GM12865 (cell line): ENCODE results near the gene STXBP5.

Experiments used
- DNase-seq: peaks from one replicate; pipeline ENCODE4 v3.0.0; 2010; ENCODE audit warnings: low read depth
- H3K4me3 ChIP-seq: 2 replicates; pipeline ENCODE4 v1.5.1; 2011; ENCODE audit warnings: mild to moderate bottlenecking, low read depth, low read length, control low read depth
- CTCF ChIP-seq: IDR thresholded peaks from 2 replicates; pipeline ENCODE4 v1.5.1; 2011; ENCODE audit warnings: low read length, control low read depth, low read depth, inconsistent platforms; ENCODE audit not compliant: insufficient read depth; ENCODE audit errors: missing control alignments

Gene STXBP5

GRCh38 chr6:147159536-147160374 lies 44.5 kb upstream of the STXBP5 start:
- DNase-seq: no peak
- no peak for TF ChIP-seq CTCF
- H3K4me3 ChIP-seq: no peak overlapping the region

GRCh38 chr6:147160593-147160992 lies 43.6 kb upstream of the STXBP5 start:
- TF ChIP-seq CTCF: no peak

GRCh38 chr6:147161253-147161973 lies 42.8 kb upstream of the STXBP5 start:
- no peak for DNase-seq
- no peak overlapping the region for H3K4me3 ChIP-seq
- no peak for TF ChIP-seq CTCF

More at GRCh38 chr6:147160593-147160992, 43.6 kb upstream of the STXBP5 start:
- H3K4me3 ChIP-seq: no peak overlapping the region
- DNase-seq: no peak

GRCh38 chr6:147161974-147162495 lies 42.2 kb upstream of the STXBP5 start:
- DNase-seq: no peak
- no peak overlapping the region for H3K4me3 ChIP-seq

GRCh38 chr6:147164761-147165160 lies 39.5 kb upstream of the STXBP5 start:
- TF ChIP-seq CTCF: no peak
- H3K4me3 ChIP-seq: no peak overlapping the region

More at GRCh38 chr6:147161974-147162495, 42.2 kb upstream of the STXBP5 start:
- no peak for TF ChIP-seq CTCF

GRCh38 chr6:147166360-147166944 lies 37.8 kb upstream of the STXBP5 start:
- no peak overlapping the region for H3K4me3 ChIP-seq
- no peak for DNase-seq
- no peak for TF ChIP-seq CTCF

More at GRCh38 chr6:147164761-147165160, 39.5 kb upstream of the STXBP5 start:
- no peak for DNase-seq
